Activated naive CD8-positive, alpha-beta T cell (primary cell): ENCODE measurements around the gene RFC4.

ENCODE experiments used
- H3K27ac Mint-ChIP-seq: one replicate; pipeline ENCODE4 v1.8.0; 2021; ENCODE audit warnings: mixed read lengths
- H3K27me3 Mint-ChIP-seq: one replicate; pipeline ENCODE4 v1.8.0; 2021; ENCODE audit warnings: mixed read lengths
- H3K36me3 Mint-ChIP-seq: one replicate; pipeline ENCODE4 v1.8.0; 2021; ENCODE audit warnings: mixed read lengths
- H3K4me1 Mint-ChIP-seq: one replicate; pipeline ENCODE4 v1.8.0; 2021; ENCODE audit warnings: low read depth, mixed read lengths
- H3K4me3 Mint-ChIP-seq: one replicate; pipeline ENCODE4 v1.8.0; 2021; ENCODE audit warnings: mild to moderate bottlenecking, mixed read lengths
- H3K9me3 Mint-ChIP-seq: one replicate; pipeline ENCODE4 v1.8.0; 2021; ENCODE audit warnings: low read depth, mixed read lengths

The RFC4 gene

GRCh38 chr3:186754871-186755270 lies 51.4 kb downstream of the RFC4 start:
- Mint-ChIP-seq H3K4me1 (peaks cover 8% of the 10 kb centered on the region), H3K27me3 (no peaks in the 10 kb centered on the region), H3K36me3 (no peaks in the 10 kb centered on the region)

GRCh38 chr3:186754006-186754405 lies 52.3 kb downstream of the RFC4 start:
- Mint-ChIP-seq H3K27ac (no peak overlapping the region), H3K36me3 (no peaks in the 10 kb centered on the region), H3K9me3 (no peaks in the 10 kb centered on the region), H3K27me3 (no peaks in the 10 kb centered on the region), H3K4me3 (no peak overlapping the region), H3K4me1 (peaks cover 7% of the 10 kb centered on the region)

More at GRCh38 chr3:186754871-186755270, 51.4 kb downstream of the RFC4 start:
- Mint-ChIP-seq H3K9me3 (no peaks in the 10 kb centered on the region), H3K27ac (no peak overlapping the region), H3K4me3 (no peak overlapping the region)

- Mint-ChIP-seq H3K9me3 (no peaks in the 10 kb centered on the region), H3K27ac (no peak overlapping the region), H3K4me1 (peaks cover 7% of the 10 kb centered on the region), H3K36me3 (no peaks in the 10 kb centered on the region), H3K4me3 (no peak overlapping the region), H3K27me3 (no peaks in the 10 kb centered on the region)
These were observed 54.8 kb downstream of the RFC4 start for GRCh38 chr3:186751480-186751879.

- Mint-ChIP-seq H3K36me3 (peaks cover 3% of the 10 kb centered on the region), H3K4me3 (no peak overlapping the region), H3K27me3 (no peaks in the 10 kb centered on the region), H3K4me1 (peaks cover 9% of the 10 kb centered on the region), H3K27ac (no peak overlapping the region), H3K9me3 (no peaks in the 10 kb centered on the region)
These were observed 56.0 kb downstream of the RFC4 start for GRCh38 chr3:186750316-186750715.

- Mint-ChIP-seq H3K27me3 (no peaks in the 10 kb centered on the region), H3K4me1 (peaks cover 3% of the 10 kb centered on the region), H3K36me3 (peaks cover 15% of the 10 kb centered on the region), H3K9me3 (no peaks in the 10 kb centered on the region), H3K4me3 (no peak overlapping the region), H3K27ac (no peak overlapping the region)
These were observed 60.3 kb downstream of the RFC4 start for GRCh38 chr3:186746008-186746407.

GRCh38 chr3:186743666-186744065 lies 62.6 kb downstream of the RFC4 start:
- Mint-ChIP-seq H3K27ac (no peak overlapping the region), H3K36me3 (peaks cover 24% of the 10 kb centered on the region), H3K4me3 (no peak overlapping the region), H3K27me3 (no peaks in the 10 kb centered on the region), H3K9me3 (no peaks in the 10 kb centered on the region), H3K4me1 (peaks cover 3% of the 10 kb centered on the region)

- no peaks in the 10 kb centered on the region for H3K27me3 Mint-ChIP-seq
- peaks cover 24% of the 10 kb centered on the region for H3K36me3 Mint-ChIP-seq
- peaks cover 3% of the 10 kb centered on the region for H3K4me1 Mint-ChIP-seq
- no peak overlapping the region for H3K27ac Mint-ChIP-seq
- no peaks in the 10 kb centered on the region for H3K9me3 Mint-ChIP-seq
- no peak overlapping the region for H3K4me3 Mint-ChIP-seq
These were observed 63.5 kb downstream of the RFC4 start for GRCh38 chr3:186742618-186743380.
